PC-9 (cell line): ENCODE data around the gene MAPKAPK2. TPM values are rescaled to one million over a fixed set of nuclear protein-coding genes. Genes with fewer than 3 reads are reported as not detected.

ENCODE experiments used
- BruUV-seq: library from RNA; stranded (reverse); fragments of 400-500 nt; replicated peaks from 2 replicates; lab custom pipeline; 2021; lab: Mats Ljungman, UMichigan
- CTCF ChIA-PET: fragments of 300-600 bp; sonication (Branson Sonifier 250); formaldehyde crosslinking; loops from one replicate; lab custom pipeline; 2022; ENCODE audit warnings: antibody characterized with exemption; lab: Charles Lee
- POLR2A ChIA-PET: fragments of 300-600 bp; sonication (Branson Sonifier 250); formaldehyde crosslinking; loops from one replicate; lab custom pipeline; 2022; ENCODE audit warnings: antibody characterized with exemption; ENCODE audit not compliant: unreplicated experiment; lab: Charles Lee
- DNase-seq, 2 experiments: peaks; one replicate each; pipeline versions ENCODE4 v3.0.0 to v3.0.0-alpha.2; 2015 to 2022; ENCODE audit warnings: mixed read lengths in 1 of 2
- H2AFZ ChIP-seq: fragments of 200-600 bp; sonication (generic); 2 replicates; pipeline ENCODE4 v1.8.1; 2017; ENCODE audit warnings: antibody characterized with exemption
- H3F3A ChIP-seq: fragments of 200-600 bp; sonication (generic); 2 replicates; pipeline ENCODE4 v1.8.1; 2017; ENCODE audit warnings: antibody characterized with exemption, mild to moderate bottlenecking, low read depth; ENCODE audit not compliant: insufficient read depth
- H3K27ac ChIP-seq: fragments of 200-600 bp; sonication (generic); 2 replicates; pipeline ENCODE4 v1.6.1; 2016; ENCODE audit warnings: mixed run types
- H3K27me3 ChIP-seq: fragments of 200-600 bp; sonication (generic); 2 replicates; pipeline ENCODE4 v1.6.1; 2016; ENCODE audit warnings: low read depth, mixed run types; ENCODE audit not compliant: insufficient read depth
- H3K36me3 ChIP-seq: fragments of 200-600 bp; sonication (generic); 2 replicates; pipeline ENCODE4 v1.6.1; 2016; ENCODE audit warnings: low read depth, mixed run types
- H3K4me1 ChIP-seq: fragments of 200-600 bp; sonication (generic); replicated peaks from 2 replicates; pipeline ENCODE4 v1.6.1; 2016; ENCODE audit warnings: mixed run types; ENCODE audit not compliant: insufficient read depth
- H3K4me2 ChIP-seq: fragments of 200-600 bp; sonication (generic); 2 replicates; pipeline ENCODE4 v1.6.1; 2017; ENCODE audit warnings: mixed run types
- H3K4me3 ChIP-seq: fragments of 200-600 bp; sonication (generic); 2 replicates; pipeline ENCODE4 v1.6.1; 2016; ENCODE audit warnings: mixed run types
- H3K79me2 ChIP-seq: fragments of 200-600 bp; sonication (generic); 2 replicates; pipeline ENCODE4 v1.6.1; 2017; ENCODE audit warnings: low read depth, mixed run types
- H3K9me2 ChIP-seq: fragments of 200-600 bp; sonication (generic); 2 replicates; pipeline ENCODE4 v1.8.1; 2017; ENCODE audit warnings: mild to moderate bottlenecking; ENCODE audit not compliant: insufficient read depth
- H3K9me3 ChIP-seq: fragments of 200-600 bp; sonication (generic); 2 replicates; pipeline ENCODE4 v1.8.1; 2016; ENCODE audit warnings: low read depth; ENCODE audit not compliant: insufficient read depth
- H4K20me1 ChIP-seq: fragments of 200-600 bp; sonication (generic); 2 replicates; pipeline ENCODE4 v1.8.1; 2017; ENCODE audit not compliant: insufficient read depth
- EZH2 ChIP-seq: fragments of 200-600 bp; sonication (generic); IDR thresholded peaks from 2 replicates; pipeline ENCODE4 v1.8.0; 2017; ENCODE audit warnings: antibody characterized with exemption, low read depth
- intact Hi-C: fragments of 100-400 bp; cut with micrococcal nuclease; formaldehyde crosslinking; loops from one replicate; pipeline ENCODE4 v1.10.0; 2022; ENCODE audit not compliant: unreplicated experiment
- total RNA-seq: library from RNA; stranded (reverse); gene quantifications from 2 replicates; pipeline ENCODE4 v1.2.3, GENCODE V29; 2021
- TF ChIP-seq, protein P1 (sequence below): fragments of 200-600 bp; sonication (generic); conservative IDR thresholded peaks from 2 replicates; pipeline ENCODE4 v1.6.1; 2017; ENCODE audit warnings: mixed run types, antibody characterized with exemption, mild to moderate bottlenecking, moderate library complexity

The MAPKAPK2 gene
- total RNA-seq, 1 experiment from 2014 or later = 62.6 TPM

GRCh38 chr1:206708882-206709281 lies 24.2 kb downstream of the MAPKAPK2 start:
- peaks cover 92% of the 10 kb centered on the region for H3K79me2 ChIP-seq
- BruUV-seq = no TSS peak
- DNase-seq = peak in 1 of 2 experiments; percentile 63
- no peaks in the 10 kb centered on the region for H3K27me3 ChIP-seq
- peak overlapping the region; percentile 83 for H3K27ac ChIP-seq
- CTCF ChIA-PET = no interaction called here
- H3K9me3 ChIP-seq = no peaks in the 10 kb centered on the region
- POLR2A ChIA-PET = interaction anchor here (0.6 kb wide), 1 partner anchor 19 kb away, joined by 6 read pairs; no protein-coding TSS in a partner anchor
- H2AFZ ChIP-seq = no peak overlapping the region
- intact Hi-C loops = no loop called here
- H3F3A ChIP-seq = peaks cover 37% of the 10 kb centered on the region
- TF ChIP-seq, protein P1, sequence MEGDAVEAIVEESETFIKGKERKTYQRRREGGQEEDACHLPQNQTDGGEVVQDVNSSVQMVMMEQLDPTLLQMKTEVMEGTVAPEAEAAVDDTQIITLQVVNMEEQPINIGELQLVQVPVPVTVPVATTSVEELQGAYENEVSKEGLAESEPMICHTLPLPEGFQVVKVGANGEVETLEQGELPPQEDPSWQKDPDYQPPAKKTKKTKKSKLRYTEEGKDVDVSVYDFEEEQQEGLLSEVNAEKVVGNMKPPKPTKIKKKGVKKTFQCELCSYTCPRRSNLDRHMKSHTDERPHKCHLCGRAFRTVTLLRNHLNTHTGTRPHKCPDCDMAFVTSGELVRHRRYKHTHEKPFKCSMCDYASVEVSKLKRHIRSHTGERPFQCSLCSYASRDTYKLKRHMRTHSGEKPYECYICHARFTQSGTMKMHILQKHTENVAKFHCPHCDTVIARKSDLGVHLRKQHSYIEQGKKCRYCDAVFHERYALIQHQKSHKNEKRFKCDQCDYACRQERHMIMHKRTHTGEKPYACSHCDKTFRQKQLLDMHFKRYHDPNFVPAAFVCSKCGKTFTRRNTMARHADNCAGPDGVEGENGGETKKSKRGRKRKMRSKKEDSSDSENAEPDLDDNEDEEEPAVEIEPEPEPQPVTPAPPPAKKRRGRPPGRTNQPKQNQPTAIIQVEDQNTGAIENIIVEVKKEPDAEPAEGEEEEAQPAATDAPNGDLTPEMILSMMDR = no peak
- TF ChIP-seq EZH2 = no peak
- peak overlapping the region; percentile 60 for H3K4me2 ChIP-seq
- H3K4me3 ChIP-seq = no peak overlapping the region
- no peaks in the 10 kb centered on the region for H3K9me2 ChIP-seq
- H3K4me1 ChIP-seq = peaks cover 54% of the 10 kb centered on the region
- H4K20me1 ChIP-seq = peaks cover 38% of the 10 kb centered on the region
- H3K36me3 ChIP-seq = no peaks in the 10 kb centered on the region

DNA sequence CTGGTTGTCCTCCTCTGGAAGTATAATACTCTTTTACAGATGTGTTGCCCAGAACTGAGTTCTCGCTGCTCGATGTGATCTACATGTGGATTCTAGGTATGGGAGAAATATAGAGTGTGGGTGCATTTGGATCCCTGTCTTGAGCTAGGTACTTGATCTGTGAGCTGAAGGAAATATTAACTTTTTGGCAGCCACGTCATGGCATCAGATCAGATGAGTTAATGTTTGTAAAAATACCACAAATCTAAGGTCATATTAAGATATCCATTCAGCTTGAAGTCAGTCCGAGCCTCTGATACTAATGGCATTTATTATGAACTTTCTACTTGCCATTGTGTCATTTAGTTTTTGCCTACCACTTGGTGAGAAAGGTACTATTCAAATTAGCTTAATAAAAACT lies 24.6 kb downstream of the MAPKAPK2 start:
- no peak overlapping the region for H2AFZ ChIP-seq
- no peaks in the 10 kb centered on the region for H3K9me2 ChIP-seq
- ChIA-PET POLR2A (interaction anchor here (0.6 kb wide), 2 partner anchors 19 to 30 kb away, joined by 3 to 6 read pairs; no protein-coding TSS in a partner anchor), CTCF (no interaction called here)
- peak overlapping the region; percentile 60 for H3K4me2 ChIP-seq
- no peaks in the 10 kb centered on the region for H3K27me3 ChIP-seq
- H3K79me2 ChIP-seq = peaks cover 92% of the 10 kb centered on the region
- peaks cover 37% of the 10 kb centered on the region for H3F3A ChIP-seq
- no peak overlapping the region for H3K4me3 ChIP-seq
- H3K27ac ChIP-seq = peak overlapping the region; percentile 83
- no peaks in the 10 kb centered on the region for H3K9me3 ChIP-seq
- intact Hi-C loops = no loop called here
- no peak for DNase-seq
- no peaks in the 10 kb centered on the region for H3K36me3 ChIP-seq
- peaks cover 34% of the 10 kb centered on the region for H4K20me1 ChIP-seq
- BruUV-seq = no TSS peak
- peaks cover 58% of the 10 kb centered on the region for H3K4me1 ChIP-seq
- TF ChIP-seq EZH2 = no peak
- TF ChIP-seq, protein P1 = no peak

DNA sequence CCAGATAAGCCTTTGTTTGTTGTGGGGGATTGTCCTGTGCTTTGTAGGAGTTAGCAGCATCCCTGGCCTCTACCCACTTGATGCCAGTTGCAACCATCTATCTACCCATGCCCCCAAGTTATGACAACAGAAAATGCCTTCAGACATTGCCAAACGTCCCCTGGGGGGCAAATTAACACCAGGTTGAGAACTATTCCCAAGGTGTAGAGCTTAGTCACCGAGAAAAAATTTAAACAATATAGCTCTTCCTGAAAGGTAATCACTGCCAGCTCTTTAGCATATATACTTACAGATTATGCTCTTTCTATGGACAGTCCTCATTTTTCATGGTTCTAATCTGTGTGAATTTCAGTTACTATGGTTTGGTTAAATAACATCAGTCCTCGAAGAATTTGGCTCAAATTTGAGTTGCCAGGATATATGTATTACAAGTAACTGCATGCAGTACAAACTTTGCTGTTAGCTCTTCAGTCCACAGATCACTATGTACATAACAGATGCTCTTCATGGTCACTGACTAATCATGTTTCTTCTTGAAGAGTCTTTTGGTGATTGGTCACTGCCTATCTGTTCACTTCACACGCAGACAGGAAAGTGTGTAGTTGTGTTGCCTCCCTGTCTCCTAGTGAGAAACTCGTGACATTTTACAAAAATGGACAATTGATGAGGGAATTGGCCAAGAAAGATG lies 25.2 kb downstream of the MAPKAPK2 start:
- DNase-seq = peak; percentile 44 to 92
- H3K36me3 ChIP-seq = no peaks in the 10 kb centered on the region
- no TSS peak for BruUV-seq
- TF ChIP-seq, protein P1 = no peak
- TF ChIP-seq EZH2 = no peak
- H3F3A ChIP-seq = peaks cover 39% of the 10 kb centered on the region
- no peaks in the 10 kb centered on the region for H3K9me2 ChIP-seq
- no peak overlapping the region for H3K4me3 ChIP-seq
- peak overlapping the region; percentile 60 for H3K4me2 ChIP-seq
- H2AFZ ChIP-seq = no peak overlapping the region
- H3K27me3 ChIP-seq = no peaks in the 10 kb centered on the region
- H3K27ac ChIP-seq = peak overlapping the region; percentile 83
- no peaks in the 10 kb centered on the region for H3K9me3 ChIP-seq
- CTCF ChIA-PET = no interaction called here
- peaks cover 88% of the 10 kb centered on the region for H3K79me2 ChIP-seq
- peaks cover 30% of the 10 kb centered on the region for H4K20me1 ChIP-seq
- POLR2A ChIA-PET = interaction anchor here (0.5 to 0.7 kb wide), 3 partner anchors 9 to 30 kb away, joined by 3 read pairs; no protein-coding TSS in a partner anchor
- H3K4me1 ChIP-seq = peaks cover 64% of the 10 kb centered on the region
- intact Hi-C loops = no loop called here
